ENCODE measurements around the gene PNPLA1.

PNPLA1 gene, protein sequence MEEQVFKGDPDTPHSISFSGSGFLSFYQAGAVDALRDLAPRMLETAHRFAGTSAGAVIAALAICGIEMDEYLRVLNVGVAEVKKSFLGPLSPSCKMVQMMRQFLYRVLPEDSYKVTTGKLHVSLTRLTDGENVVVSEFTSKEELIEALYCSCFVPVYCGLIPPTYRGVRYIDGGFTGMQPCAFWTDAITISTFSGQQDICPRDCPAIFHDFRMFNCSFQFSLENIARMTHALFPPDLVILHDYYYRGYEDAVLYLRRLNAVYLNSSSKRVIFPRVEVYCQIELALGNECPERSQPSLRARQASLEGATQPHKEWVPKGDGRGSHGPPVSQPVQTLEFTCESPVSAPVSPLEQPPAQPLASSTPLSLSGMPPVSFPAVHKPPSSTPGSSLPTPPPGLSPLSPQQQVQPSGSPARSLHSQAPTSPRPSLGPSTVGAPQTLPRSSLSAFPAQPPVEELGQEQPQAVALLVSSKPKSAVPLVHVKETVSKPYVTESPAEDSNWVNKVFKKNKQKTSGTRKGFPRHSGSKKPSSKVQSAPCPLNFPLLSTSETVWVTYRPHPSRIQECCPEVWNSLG

DNA sequence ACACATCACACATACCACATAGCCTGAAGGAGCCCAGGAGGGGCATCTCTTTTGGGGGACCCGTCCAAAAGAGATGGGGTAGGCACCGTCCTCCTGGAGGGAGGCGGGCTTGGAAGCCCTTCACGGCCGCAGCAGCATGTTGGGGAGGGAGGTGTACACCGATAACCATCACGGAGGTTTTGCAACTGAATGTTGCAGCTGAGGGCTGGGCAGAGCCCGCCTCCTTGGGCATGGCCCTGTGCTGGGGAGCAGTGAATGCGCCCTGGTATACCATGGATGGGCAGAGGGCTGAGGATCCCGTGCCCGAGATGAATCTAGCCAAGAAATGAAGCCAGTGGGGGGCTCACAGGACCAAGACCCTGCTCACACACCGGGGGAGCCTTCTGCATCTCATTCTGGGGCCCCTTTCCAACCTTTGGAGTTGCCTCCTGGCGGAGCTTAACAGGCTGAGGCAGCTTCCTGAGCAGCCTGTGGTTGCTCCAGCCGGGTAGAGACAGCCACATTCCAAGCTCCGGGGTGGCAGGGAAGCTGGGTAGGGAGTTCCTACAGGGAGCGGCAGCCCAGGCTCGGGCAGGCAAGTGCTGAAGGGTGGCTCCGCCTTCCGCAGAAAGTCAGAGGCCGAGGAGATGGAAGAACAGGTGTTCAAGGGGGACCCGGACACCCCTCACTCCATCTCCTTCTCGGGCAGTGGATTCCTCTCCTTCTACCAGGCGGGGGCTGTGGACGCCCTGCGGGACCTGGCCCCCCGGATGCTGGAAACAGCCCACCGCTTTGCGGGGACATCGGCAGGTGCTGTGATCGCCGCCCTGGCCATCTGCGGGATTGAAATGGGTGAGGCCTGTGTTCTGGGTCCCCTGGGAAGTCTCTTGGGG is at the start of gene PNPLA1:
Gene PNPLA1, plus strand, starts transcription at position 227 of the 872 bp plus-strand sequence. Its CDS starts 400 bp downstream, at position 627.
- no peak for DNase-seq

DNA sequence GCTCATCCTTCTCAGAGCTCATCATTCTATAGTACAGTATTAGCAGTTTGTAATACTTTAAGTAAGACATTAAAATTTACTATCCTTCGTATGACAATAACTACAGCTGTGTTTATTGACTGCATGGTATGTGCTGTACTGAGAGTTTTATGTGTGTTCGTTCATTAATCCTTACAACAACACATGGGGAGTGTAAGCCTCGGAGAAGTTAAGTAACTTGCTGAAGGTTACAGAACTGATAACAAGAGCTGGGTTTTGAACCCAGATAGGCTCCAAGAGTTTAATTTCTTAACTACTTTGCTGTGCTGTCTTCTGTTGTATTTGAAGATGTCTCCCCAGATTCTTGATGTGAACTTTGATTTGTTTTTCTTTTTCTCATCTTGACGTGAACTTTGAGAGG is 49.6 kb upstream of the PNPLA1 start:
- no peak for DNase-seq

DNA sequence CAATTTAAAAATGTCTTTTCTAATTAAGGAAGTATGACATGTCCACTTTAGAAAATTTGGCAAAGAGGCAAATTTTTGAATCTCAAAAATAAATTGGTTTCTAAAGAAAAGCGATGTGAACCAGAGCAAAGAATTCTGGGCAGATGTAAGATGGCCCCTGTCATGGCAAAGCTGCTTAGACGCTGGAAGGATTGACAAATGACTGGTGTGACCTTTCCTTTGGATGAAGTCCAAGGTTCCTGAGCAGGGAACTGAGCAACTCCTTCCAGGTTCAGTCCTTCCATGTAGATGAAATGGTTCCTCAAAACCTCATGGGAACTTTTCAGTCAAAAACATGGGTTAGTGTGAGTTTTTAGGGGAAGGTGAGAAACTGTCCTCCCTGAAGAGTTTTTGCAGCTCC is 48.2 kb upstream of the PNPLA1 start:
- no peak for DNase-seq

DNA sequence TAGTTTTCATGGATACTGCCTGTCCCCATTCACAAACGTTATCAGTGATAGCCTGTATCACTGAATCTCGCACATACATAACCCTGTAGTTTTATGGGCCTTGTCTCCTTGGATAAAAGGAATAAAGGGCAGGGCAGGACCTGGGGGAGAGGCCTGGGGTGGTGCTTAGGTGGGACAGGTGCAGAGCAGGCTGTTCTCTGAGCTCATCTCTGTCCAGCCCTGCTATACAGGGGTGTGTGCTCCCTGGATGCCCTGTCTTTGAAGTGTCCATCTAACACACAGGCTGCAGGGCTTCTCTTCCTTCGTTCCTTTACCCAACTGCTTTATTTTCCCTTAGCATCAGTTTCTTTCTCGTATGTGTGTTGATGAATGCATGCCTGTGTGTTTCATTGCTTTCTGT is 46.9 kb upstream of the PNPLA1 start:
- no peak for DNase-seq

DNA sequence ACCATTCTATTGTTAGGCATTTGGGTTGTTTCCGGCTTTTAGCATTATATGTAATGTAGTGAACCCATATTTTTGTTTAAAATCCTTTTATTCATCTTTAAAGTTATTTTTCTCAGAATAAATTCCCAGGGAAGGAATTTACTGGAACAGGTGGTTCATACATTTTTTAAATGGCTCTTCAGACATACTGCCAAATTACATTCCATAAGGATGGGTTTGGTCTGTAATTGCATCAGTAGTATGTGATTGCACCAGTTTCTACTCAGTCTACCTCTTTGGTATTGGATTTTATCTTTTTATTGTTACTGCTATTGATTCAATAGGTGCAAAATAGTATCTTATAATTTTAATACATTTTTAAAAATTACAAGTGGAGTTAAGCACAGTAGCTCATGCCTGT is 46.2 kb upstream of the PNPLA1 start:
- DNase-seq = no peak

DNA sequence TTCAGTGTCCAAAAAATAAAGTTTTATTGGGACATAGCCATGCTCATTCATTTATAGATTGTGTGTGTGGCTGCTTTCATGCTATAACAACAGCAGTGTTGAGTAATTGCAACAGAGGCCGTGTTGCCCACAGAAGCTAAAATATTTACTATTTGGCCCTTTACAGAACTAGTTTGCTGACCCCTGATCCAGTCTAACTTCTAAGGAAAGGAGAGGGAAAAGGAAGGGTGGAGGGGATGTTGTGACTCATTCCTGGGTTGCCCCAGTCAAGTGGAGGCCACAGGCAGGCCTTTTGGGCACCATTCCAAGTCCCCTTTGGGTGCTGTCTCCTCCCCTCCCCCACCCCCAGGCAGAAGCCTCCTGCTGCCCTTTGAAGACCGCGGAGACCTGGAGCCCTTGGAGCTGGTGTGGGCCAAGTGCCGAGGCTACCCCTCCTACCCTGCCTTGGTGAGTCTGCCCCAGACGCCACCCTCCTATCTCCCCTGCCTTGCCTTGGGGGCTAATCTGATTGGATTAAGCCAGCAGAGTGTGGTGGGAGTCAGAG is 44.9 kb upstream of the PNPLA1 start:
- no peak for DNase-seq

DNA sequence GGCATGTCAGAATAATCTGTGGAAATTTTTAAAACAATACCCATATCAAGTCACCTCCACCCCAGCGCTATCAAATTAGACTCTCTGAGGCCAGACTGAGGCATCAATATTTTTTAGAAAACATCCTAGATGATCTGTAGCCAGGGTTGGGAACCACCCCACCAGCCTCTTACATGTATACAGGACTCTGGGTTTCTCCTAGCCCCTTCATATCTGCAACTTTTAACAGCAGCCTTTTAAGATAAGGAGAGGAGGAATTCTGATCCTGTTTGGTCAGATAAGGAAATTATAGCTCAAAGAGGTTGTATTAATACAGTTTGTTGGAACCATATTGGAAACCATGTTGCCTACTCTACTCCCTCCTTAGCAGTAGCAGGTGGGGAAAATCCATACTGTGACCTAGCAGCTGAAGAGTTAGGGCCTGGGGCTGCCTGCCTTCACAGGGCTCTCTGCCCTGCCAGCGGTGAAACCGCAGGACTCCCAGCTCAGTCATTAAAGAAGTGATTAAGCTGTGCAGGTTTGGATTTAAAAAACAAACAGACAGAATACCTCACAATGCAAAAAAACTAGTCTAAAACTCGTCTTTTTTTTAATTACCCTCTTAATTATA is 43.3 kb upstream of the PNPLA1 start:
- DNase-seq = no peak

DNA sequence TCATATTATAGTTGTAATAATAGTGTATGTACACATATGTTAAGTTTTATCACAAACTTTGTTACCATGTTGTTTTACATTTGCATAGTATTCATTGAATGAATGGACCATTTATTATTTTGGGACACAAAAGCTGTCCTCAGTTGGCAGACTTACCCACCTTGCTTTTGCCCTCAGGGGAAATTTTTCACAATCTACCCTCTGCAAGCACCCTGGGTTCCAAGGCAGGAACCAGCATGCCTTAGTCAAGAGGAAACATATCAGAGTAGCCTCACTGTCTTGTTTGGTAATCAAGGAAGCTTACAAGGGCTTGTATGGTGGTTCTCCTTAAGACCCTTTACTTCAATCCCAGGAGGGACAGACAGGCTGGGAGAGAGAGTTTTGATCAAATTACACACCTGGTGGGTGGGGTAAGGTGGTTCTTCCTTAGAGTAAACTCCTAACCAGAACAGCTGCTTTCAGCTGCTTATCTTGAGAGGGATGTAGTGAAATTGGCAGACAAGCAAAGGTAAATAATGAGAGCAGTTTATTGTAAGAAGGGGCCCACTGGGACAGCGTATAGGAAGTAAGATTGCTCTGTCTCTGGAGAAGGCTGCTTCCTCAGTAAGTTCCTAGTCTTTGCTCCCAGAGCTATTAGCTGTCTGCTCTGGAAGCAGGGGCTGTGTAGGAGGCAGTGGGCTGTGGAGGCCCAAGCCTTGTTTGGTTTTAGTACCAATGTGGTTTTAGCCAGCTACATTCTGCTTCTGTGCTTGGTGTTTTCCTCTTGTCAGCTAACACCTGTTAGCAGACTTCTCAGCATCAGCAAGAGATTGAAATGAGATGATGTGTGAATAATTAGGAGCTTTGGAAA is 42.3 kb upstream of the PNPLA1 start:
- DNase-seq = no peak

DNA sequence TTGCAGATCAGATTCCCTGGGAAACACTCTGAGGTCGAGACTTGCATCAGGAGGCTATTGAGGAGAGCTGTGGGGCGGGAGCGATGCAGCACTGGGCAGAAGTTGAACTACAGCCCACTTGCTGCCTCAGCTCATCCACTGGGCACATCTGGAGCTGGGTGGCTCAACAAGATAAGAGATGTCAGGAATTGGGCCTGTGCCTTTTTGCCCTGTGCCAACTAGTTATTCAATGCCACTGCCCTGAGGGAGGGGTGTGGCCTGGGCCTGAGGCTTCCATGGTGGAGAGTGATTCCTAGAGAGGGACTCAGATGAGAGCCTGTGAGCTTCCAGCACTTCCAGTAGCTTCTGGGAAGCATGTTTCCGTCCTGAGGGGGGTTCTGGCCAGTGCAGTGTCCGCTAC is 40.6 kb upstream of the PNPLA1 start:
- no peak for DNase-seq

DNA sequence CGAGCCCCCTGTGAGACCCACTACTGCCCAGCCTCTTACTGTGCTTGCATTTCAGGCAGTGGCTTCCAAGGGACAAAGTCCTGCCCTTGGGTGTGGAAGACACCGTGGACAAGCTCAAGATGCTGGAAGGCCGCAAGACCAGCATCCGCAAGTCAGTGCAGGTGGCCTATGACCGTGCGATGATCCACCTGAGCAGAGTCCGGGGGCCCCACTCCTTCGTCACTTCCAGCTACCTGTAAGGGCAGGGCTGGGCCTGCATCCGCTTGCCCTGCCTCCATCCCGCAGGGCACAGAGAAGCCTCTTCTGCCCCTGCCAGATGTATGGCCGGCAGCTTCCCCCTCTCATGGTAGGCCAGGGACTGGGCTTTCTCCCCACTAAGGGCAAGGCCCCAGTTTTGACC is 39.5 kb upstream of the PNPLA1 start:
- DNase-seq = no peak

DNA sequence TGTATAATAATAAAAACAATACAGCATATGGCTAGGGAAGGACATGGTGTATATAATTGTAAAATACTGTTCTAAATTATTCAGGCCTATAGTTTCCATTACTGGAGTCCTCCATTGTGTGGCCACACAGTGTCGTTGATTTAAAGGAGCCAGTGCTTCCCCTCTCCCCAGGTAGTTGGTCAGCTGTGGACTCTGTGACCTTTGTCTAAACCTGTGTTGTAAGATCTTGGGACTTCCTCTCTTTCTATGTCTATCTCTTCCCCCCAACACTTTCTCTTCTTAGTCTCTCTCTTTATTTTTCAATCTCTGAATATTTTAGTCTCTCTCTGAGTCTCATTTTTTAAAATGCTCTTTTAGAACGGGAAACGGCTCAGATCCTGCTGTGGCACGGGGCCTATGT is 37.7 kb upstream of the PNPLA1 start:
- no peak for DNase-seq

DNA sequence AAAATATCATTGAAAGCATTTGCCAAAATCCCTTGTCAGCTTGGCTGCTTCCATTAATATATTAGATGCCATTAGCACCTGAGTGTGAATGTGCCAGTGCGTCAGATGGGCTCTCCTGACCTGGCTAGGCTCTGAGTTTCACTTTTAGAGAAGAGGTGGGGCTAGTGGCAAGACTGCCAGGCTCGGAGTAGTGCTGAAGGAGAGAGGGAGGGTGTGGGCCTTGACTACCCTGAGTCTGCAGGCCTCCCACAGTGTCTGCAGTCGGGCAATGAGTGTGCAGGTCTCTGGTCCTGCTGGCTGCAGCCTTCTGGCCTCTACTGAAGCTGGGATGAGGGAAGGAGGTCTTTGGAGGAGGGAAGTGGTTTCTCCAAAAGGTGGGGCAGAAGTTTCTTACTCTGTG is 34.6 kb upstream of the PNPLA1 start:
- no peak for DNase-seq

DNA sequence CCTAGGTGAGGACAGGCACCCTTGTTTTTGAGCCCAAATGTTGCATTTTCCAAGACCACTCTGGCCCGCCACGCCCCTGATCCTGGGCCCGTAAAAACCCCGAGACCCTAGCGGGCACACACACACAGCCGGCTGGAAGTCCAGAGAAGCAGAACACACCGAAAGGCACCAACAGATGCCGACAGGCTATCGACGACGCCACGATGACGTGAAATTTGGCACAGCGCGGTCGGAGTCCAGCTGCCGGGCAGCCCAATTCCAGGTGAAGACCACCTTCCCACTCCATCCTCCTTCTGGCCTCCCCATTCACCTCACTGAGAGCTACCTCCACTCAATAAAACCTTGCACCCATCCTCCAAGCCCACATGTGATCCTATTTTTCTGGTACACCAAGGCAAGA is 34.0 kb upstream of the PNPLA1 start:
- no peak for DNase-seq

DNA sequence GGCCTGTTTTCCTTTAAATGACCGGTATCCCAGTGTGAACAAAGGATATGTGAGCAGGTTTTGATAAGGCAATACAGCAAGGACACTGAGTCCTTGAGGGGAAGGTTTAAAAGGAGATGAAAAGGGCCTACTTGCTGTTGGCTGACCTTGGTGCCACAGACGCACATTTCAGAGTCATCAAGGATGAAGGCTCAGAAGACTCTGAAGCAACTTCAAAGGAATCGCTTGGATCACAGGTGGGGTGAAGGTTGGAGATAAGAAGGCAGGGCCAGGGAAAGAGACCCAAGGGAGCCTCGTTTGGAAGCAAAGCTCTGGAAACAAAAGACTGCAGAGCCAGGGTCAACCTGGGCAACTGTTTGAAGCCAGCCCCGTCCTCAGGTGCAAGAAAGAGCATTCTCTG is 30.1 kb upstream of the PNPLA1 start:
- DNase-seq = no peak

DNA sequence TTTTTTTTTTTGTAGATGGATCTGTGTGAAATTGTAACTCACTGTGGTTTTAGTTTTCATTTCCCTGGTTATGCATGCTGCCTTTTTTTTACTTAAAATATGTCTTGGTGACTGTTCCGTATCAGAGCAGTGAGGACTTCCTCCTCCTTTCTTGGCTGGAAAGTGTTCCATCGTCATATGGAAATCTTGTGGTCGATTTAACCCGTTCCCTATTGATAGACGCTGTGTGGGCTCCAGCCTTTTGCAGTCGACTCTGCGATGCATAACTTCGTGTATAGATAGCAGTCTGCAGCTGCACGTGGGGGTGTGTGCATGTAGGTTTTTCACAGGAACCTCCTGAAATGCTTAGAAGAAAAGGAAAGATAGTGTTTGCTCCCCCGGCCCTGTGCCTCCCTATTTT is 28.1 kb upstream of the PNPLA1 start:
- no peak for DNase-seq

DNA sequence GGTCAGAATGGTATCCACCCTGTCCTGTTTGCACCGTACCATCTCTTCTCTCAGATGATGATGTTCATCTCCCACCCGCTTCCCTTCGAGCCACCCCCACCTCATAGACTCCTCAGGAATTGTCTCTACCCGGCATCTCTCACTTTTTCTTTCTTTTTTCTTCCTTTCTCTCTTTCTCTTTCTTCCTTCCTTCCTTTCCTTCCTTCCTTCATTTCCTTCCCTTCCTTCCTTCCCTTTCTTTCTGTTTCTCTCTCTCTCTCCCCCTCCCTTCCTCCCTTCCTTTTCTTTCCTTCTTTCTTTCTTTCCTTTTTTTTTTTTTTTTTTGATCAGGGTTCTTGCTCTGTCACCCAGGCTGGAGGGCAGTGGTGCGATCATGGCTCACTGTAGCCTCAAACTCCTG is 27.7 kb upstream of the PNPLA1 start:
- DNase-seq = no peak

DNA sequence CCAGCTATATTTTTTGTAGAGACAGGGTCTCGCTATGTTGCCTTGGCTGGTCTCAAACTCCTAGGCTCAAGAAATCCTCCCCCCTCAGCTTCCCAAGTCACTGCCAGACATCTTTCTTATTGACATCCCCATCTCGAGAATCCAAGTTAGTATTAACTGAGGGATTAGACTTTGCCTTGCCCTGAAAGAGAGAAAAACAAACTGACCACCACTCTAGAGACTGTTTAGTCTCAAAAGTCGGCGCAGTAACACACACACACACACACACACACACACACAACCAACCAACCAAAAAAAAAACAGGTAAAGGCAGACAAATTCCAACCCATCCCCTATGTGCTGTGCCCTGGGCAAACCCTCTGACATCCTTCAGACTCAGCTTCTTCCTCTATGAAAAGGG is 27.2 kb upstream of the PNPLA1 start:
- no peak for DNase-seq

DNA sequence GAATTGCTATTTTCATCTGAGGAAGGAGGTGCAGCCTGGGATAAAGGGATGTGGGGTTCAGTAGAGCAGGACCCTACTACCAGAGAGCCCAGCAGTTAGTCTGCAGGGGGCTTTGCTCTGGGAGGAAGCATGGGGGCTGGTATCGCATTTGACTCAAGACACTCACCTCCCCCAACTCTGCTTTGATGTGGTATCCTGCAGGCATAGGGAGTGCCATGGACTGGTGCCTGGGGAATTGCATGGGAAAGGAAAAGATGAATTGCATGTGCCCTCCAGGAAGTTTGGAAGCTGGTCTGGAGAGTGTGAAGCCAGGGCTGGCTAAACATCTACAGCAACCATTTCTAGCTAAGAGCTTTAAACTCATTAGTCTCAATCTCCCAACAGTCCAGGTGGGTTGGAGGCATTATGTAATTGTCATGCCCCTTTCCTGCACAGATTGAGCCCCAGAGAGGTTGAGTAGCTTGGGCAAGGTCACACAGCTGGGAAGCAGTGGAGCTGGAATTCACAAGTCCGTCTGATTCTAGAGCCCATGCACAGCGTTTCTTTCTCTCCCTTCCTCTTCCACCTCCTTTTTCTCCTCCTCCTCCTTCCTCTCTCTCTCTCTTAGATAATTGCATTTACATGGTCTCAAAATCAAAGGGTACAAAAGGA is 26.2 kb upstream of the PNPLA1 start:
- no peak for DNase-seq

DNA sequence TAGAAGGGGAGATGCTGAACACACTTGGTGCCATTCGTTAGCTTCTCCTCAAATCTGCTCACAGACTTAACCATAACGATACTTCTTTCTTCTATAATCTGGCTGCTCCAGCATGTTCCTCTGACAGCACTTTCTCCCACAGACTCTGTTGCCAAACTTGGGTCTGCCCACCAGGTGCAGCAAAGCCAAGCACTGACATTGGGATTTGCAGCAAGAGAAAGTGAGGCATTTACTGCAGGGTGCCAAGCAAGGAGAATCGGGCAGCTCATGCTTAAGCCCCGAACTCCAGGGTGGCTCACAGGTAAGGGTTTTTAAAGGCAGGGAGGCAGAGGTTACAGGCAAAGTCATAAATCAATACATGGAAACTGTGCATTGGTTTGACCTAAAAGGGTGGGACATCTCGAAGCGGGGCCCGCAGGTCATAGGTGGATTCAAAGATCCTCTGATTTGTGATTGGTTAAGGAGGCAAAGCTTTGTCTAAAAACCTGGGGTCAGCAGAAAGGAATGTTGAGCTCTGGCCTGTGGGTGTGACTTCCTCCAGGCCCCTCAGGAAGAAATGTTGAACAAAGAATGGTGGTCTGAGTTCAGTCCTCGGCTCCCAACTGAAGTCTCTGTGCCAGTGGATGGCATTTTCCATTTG is 25.1 kb upstream of the PNPLA1 start:
- no peak for DNase-seq

DNA sequence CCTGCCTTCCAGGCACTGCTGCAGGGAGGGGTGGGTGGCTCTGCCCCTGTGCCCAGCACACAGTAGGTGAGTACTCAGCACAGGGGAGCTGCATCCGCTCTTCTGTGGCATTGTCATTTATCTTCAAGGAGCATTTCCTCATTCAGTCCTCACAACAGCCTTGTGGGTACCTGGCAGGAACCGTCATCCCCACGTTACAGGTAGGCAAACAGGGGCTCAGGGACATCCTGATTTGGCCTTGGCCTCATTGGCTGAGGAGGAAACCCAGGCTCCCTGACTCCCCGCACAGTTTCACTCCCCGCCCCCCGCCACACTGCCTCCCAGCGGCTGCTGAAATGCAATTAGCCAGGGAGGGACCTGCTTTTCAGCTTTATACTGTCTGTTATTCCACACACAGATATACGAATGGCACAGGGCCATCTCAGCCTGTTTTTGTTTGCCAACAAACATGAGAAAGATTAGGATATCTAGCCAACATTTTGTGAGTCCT is 24.2 kb upstream of the PNPLA1 start:
- no peak for DNase-seq
